CD4-positive, alpha-beta T cell treated with Interleukin-15 for 4 hours (primary cell): ENCODE measurements around the gene IRX4.

Experiments used
- DNase-seq: peaks from one replicate; pipeline ENCODE4 v3.0.0-alpha.2; 2020; ENCODE audit warnings: low spot score

The IRX4 gene

GRCh38 chr5:1913578-1913977, 30.9 kb upstream of the IRX4 start:
- no peak for DNase-seq

- no peak for DNase-seq
Measured at GRCh38 chr5:1912951-1913565, 30.3 kb upstream of the IRX4 start.

GRCh38 chr5:1911773-1912235, 29.1 kb upstream of the IRX4 start:
- no peak for DNase-seq

- no peak for DNase-seq
Measured at GRCh38 chr5:1910861-1911772, 28.4 kb upstream of the IRX4 start.

- no peak for DNase-seq
Measured at GRCh38 chr5:1910081-1910760, 27.5 kb upstream of the IRX4 start.

GRCh38 chr5:1909346-1909985, 26.7 kb upstream of the IRX4 start:
- no peak for DNase-seq

- DNase-seq = no peak
Measured at GRCh38 chr5:1908931-1909330, 26.2 kb upstream of the IRX4 start.

GRCh38 chr5:1907616-1908015, 24.9 kb upstream of the IRX4 start:
- DNase-seq = no peak

- no peak for DNase-seq
Measured at GRCh38 chr5:1905108-1905507, 22.4 kb upstream of the IRX4 start.

- no peak for DNase-seq
Measured at GRCh38 chr5:1901983-1902382, 19.3 kb upstream of the IRX4 start.

- DNase-seq = no peak
Measured at GRCh38 chr5:1901061-1901460, 18.3 kb upstream of the IRX4 start.

- no peak for DNase-seq
Measured at GRCh38 chr5:1899201-1899600, 16.5 kb upstream of the IRX4 start.

- no peak for DNase-seq
Measured at GRCh38 chr5:1897816-1898450, 15.2 kb upstream of the IRX4 start.

GRCh38 chr5:1897386-1897785, 14.7 kb upstream of the IRX4 start:
- DNase-seq = no peak

GRCh38 chr5:1896602-1897376, 14.1 kb upstream of the IRX4 start:
- DNase-seq = no peak

GRCh38 chr5:1895739-1896420, 13.2 kb upstream of the IRX4 start:
- no peak for DNase-seq

GRCh38 chr5:1894243-1894642, 11.5 kb upstream of the IRX4 start:
- no peak for DNase-seq

GRCh38 chr5:1893754-1894153, 11.0 kb upstream of the IRX4 start:
- no peak for DNase-seq

GRCh38 chr5:1892685-1893445, 10.1 kb upstream of the IRX4 start:
- DNase-seq = no peak

- DNase-seq = no peak
Measured at GRCh38 chr5:1892211-1892610, 9.5 kb upstream of the IRX4 start.
